Glomerular visceral epithelial cell (primary cell): Measurements from ENCODE around the gene MOCS1.
A peak's percentile ranks its signal among the peaks of the same experiment; 100 is the strongest.

Experiments
- DNase-seq: peaks from one replicate; pipeline ENCODE4 v3.0.0-alpha.2; 2016; ENCODE audit errors: extremely low spot score

MOCS1 gene

GRCh38 chr6:39876111-39876510, 58.2 kb downstream of the MOCS1 start:
- DNase-seq = no peak

GRCh38 chr6:39873439-39873838, 60.8 kb downstream of the MOCS1 start:
- DNase-seq = no peak

GRCh38 chr6:39870950-39871349, 63.3 kb downstream of the MOCS1 start:
- DNase-seq = no peak

- DNase-seq = no peak
Measured at GRCh38 chr6:39867592-39867991, 66.7 kb downstream of the MOCS1 start.

- peak; percentile 76 for DNase-seq
Measured at GRCh38 chr6:39865011-39865888, 69.0 kb downstream of the MOCS1 start.

- DNase-seq = no peak
Measured at GRCh38 chr6:39861663-39862062, 72.6 kb downstream of the MOCS1 start.

- DNase-seq = no peak
Measured at GRCh38 chr6:39859025-39859424, 75.2 kb downstream of the MOCS1 start.

GRCh38 chr6:39855356-39855995, 78.8 kb downstream of the MOCS1 start:
- no peak for DNase-seq
